PC-9 (cell line): ENCODE results near the gene SHISA7. TPM values are rescaled to one million over a fixed set of nuclear protein-coding genes. Genes with fewer than 3 reads are reported as not detected.

Experiments used
- BruUV-seq: library from RNA; stranded (reverse); fragments of 400-500 nt; replicated peaks from 2 replicates; lab custom pipeline; 2021; lab: Mats Ljungman, UMichigan
- CTCF ChIA-PET: fragments of 300-600 bp; sonication (Branson Sonifier 250); formaldehyde crosslinking; loops from one replicate; lab custom pipeline; 2022; ENCODE audit warnings: antibody characterized with exemption; lab: Charles Lee
- POLR2A ChIA-PET: fragments of 300-600 bp; sonication (Branson Sonifier 250); formaldehyde crosslinking; loops from one replicate; lab custom pipeline; 2022; ENCODE audit warnings: antibody characterized with exemption; ENCODE audit not compliant: unreplicated experiment; lab: Charles Lee
- DNase-seq, 2 experiments: peaks; one replicate each; pipeline versions ENCODE4 v3.0.0 to v3.0.0-alpha.2; 2015 to 2022; ENCODE audit warnings: mixed read lengths in 1 of 2
- H2AFZ ChIP-seq: fragments of 200-600 bp; sonication (generic); 2 replicates; pipeline ENCODE4 v1.8.1; 2017; ENCODE audit warnings: antibody characterized with exemption
- H3F3A ChIP-seq: fragments of 200-600 bp; sonication (generic); 2 replicates; pipeline ENCODE4 v1.8.1; 2017; ENCODE audit warnings: antibody characterized with exemption, mild to moderate bottlenecking, low read depth; ENCODE audit not compliant: insufficient read depth
- H3K27ac ChIP-seq: fragments of 200-600 bp; sonication (generic); 2 replicates; pipeline ENCODE4 v1.6.1; 2016; ENCODE audit warnings: mixed run types
- H3K27me3 ChIP-seq: fragments of 200-600 bp; sonication (generic); 2 replicates; pipeline ENCODE4 v1.6.1; 2016; ENCODE audit warnings: low read depth, mixed run types; ENCODE audit not compliant: insufficient read depth
- H3K36me3 ChIP-seq: fragments of 200-600 bp; sonication (generic); 2 replicates; pipeline ENCODE4 v1.6.1; 2016; ENCODE audit warnings: low read depth, mixed run types
- H3K4me1 ChIP-seq: fragments of 200-600 bp; sonication (generic); replicated peaks from 2 replicates; pipeline ENCODE4 v1.6.1; 2016; ENCODE audit warnings: mixed run types; ENCODE audit not compliant: insufficient read depth
- H3K4me2 ChIP-seq: fragments of 200-600 bp; sonication (generic); 2 replicates; pipeline ENCODE4 v1.6.1; 2017; ENCODE audit warnings: mixed run types
- H3K4me3 ChIP-seq: fragments of 200-600 bp; sonication (generic); 2 replicates; pipeline ENCODE4 v1.6.1; 2016; ENCODE audit warnings: mixed run types
- H3K79me2 ChIP-seq: fragments of 200-600 bp; sonication (generic); 2 replicates; pipeline ENCODE4 v1.6.1; 2017; ENCODE audit warnings: low read depth, mixed run types
- H3K9me2 ChIP-seq: fragments of 200-600 bp; sonication (generic); 2 replicates; pipeline ENCODE4 v1.8.1; 2017; ENCODE audit warnings: mild to moderate bottlenecking; ENCODE audit not compliant: insufficient read depth
- H3K9me3 ChIP-seq: fragments of 200-600 bp; sonication (generic); 2 replicates; pipeline ENCODE4 v1.8.1; 2016; ENCODE audit warnings: low read depth; ENCODE audit not compliant: insufficient read depth
- H4K20me1 ChIP-seq: fragments of 200-600 bp; sonication (generic); 2 replicates; pipeline ENCODE4 v1.8.1; 2017; ENCODE audit not compliant: insufficient read depth
- EZH2 ChIP-seq: fragments of 200-600 bp; sonication (generic); IDR thresholded peaks from 2 replicates; pipeline ENCODE4 v1.8.0; 2017; ENCODE audit warnings: antibody characterized with exemption, low read depth
- intact Hi-C: fragments of 100-400 bp; cut with micrococcal nuclease; formaldehyde crosslinking; loops from one replicate; pipeline ENCODE4 v1.10.0; 2022; ENCODE audit not compliant: unreplicated experiment
- total RNA-seq: library from RNA; stranded (reverse); gene quantifications from 2 replicates; pipeline ENCODE4 v1.2.3, GENCODE V29; 2021
- TF ChIP-seq, protein P1 (sequence below): fragments of 200-600 bp; sonication (generic); conservative IDR thresholded peaks from 2 replicates; pipeline ENCODE4 v1.6.1; 2017; ENCODE audit warnings: mixed run types, antibody characterized with exemption, mild to moderate bottlenecking, moderate library complexity

Gene SHISA7
- total RNA-seq, 1 experiment from 2014 or later: not detected

DNA sequence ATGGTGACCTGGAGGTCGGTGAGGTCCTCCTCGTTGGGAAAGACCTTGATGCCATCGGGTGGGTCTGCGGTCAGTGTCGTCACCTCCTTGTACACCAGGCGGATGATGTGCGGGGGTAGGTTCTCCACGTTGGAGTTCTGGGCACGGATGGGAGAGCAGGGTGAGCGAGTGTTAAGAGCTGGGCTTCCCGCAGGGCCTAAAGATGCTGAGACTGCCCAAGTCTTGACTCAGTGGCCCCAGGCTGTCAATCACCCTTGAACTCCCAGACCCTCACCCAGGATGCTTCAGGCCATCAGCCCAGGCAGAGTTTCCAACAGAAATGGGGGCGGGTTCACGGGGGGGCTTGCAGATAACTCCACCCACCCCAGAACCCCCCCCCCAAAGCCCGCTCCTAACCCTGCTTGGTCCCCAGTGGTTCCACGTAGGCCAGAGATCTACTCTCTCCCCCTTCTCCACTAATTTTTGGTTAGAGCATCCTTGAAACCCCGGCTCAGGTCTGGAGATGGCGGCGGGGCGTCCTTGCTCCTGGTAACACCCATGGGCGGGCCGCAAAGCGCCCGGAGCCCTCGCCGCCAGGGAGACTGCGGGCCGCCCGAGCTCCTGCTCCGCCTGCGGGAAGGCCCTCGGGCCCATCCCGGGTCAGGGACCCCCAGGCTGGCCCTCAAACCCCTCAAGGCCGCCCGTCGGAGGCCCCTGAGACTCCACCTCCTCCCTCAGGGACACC, 36.1 kb downstream of the SHISA7 start:
- H3F3A ChIP-seq: peaks cover 51% of the 10 kb centered on the region
- no peak for TF ChIP-seq EZH2
- TF ChIP-seq, protein P1, sequence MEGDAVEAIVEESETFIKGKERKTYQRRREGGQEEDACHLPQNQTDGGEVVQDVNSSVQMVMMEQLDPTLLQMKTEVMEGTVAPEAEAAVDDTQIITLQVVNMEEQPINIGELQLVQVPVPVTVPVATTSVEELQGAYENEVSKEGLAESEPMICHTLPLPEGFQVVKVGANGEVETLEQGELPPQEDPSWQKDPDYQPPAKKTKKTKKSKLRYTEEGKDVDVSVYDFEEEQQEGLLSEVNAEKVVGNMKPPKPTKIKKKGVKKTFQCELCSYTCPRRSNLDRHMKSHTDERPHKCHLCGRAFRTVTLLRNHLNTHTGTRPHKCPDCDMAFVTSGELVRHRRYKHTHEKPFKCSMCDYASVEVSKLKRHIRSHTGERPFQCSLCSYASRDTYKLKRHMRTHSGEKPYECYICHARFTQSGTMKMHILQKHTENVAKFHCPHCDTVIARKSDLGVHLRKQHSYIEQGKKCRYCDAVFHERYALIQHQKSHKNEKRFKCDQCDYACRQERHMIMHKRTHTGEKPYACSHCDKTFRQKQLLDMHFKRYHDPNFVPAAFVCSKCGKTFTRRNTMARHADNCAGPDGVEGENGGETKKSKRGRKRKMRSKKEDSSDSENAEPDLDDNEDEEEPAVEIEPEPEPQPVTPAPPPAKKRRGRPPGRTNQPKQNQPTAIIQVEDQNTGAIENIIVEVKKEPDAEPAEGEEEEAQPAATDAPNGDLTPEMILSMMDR: no peak
- no TSS peak for BruUV-seq
- H3K79me2 ChIP-seq: peaks cover 51% of the 10 kb centered on the region
- peak overlapping the region; percentile 84 for H3K4me2 ChIP-seq
- POLR2A ChIA-PET: interaction anchor here (0.6 to 1.2 kb wide), 11 partner anchors 22 to 338 kb away, joined by 3 to 42 read pairs (median 7); partner anchors contain the start of genes FIZ1, ISOC2 and PPP6R1
- no peaks in the 10 kb centered on the region for H3K27me3 ChIP-seq
- H3K9me3 ChIP-seq: no peaks in the 10 kb centered on the region
- intact Hi-C loops: loop anchor here (2.0 to 5.0 kb wide), 3 partner anchors 22 to 240 kb away; partner anchors contain the start of genes DNAAF3, KMT5C, RPL28 and TMEM238
- CTCF ChIA-PET: no interaction called here
- peaks cover 21% of the 10 kb centered on the region for H3K4me1 ChIP-seq
- H3K4me3 ChIP-seq: peak overlapping the region; percentile 63
- H4K20me1 ChIP-seq: peaks cover 49% of the 10 kb centered on the region
- peaks cover 34% of the 10 kb centered on the region for H3K36me3 ChIP-seq
- peak overlapping the region; percentile 86 for H3K27ac ChIP-seq
- peak in 1 of 2 experiments; percentile 42 for DNase-seq
- no peaks in the 10 kb centered on the region for H3K9me2 ChIP-seq
- H2AFZ ChIP-seq: peak overlapping the region; percentile 76; the same call in 1 of the 2 replicates

DNA sequence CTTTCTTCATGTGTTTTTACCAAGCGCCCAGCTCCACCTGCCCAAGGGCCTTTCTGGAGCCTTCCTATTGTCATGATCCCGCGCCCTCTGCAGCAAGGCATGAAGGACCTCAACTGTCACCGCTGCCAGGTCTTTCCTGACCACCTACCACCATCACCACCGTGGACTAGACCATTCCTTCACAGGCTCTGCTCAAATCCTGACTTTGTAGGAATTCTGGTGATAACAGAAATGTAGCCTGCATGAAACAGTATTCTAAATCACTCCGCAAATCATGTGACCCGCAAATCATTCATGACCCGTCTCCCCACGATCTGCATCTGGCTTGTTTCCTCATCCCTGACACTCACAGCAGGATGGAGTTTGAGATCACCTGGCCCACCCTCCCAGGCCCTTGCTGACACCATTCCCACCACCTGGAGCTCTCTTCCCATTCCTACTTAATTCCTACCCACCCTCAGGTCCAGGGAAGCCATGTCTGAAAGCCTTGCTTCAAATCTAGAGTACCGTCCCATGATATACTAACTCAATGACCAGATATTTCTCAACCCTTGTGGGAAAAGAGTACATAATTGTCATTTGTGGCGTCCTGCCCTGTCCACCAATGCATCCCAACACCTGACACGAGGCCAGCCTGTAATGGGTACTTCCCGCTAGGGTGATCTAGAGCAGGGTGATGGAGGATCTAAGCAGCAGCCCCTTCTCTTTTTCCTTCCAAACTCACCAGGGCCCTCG, 36.8 kb downstream of the SHISA7 start:
- peak overlapping the region; percentile 84 for H3K4me2 ChIP-seq
- no peaks in the 10 kb centered on the region for H3K9me2 ChIP-seq
- no peak overlapping the region for H3K27ac ChIP-seq
- peaks cover 21% of the 10 kb centered on the region for H3K4me1 ChIP-seq
- peak in 1 of 2 experiments; percentile 34 for DNase-seq
- H2AFZ ChIP-seq: no peak overlapping the region
- peaks cover 57% of the 10 kb centered on the region for H3F3A ChIP-seq
- H3K36me3 ChIP-seq: peaks cover 36% of the 10 kb centered on the region
- intact Hi-C loops: loop anchor here (2.0 to 5.0 kb wide), 3 partner anchors 21 to 239 kb away; partner anchors contain the start of genes DNAAF3, KMT5C, RPL28 and TMEM238
- peak overlapping the region; percentile 63 for H3K4me3 ChIP-seq
- peaks cover 51% of the 10 kb centered on the region for H3K79me2 ChIP-seq
- TSS peak; percentile 52 for BruUV-seq
- no peaks in the 10 kb centered on the region for H3K27me3 ChIP-seq
- no peak for TF ChIP-seq EZH2
- TF ChIP-seq, protein P1: no peak
- POLR2A ChIA-PET: interaction anchor here (0.6 kb wide), 2 partner anchors 8 to 67 kb away, joined by 4 read pairs; partner anchors contain the start of gene KMT5C
- CTCF ChIA-PET: interaction anchor here (0.7 kb wide), 1 partner anchor 105 kb away, joined by 4 read pairs; no protein-coding TSS in a partner anchor
- peaks cover 55% of the 10 kb centered on the region for H4K20me1 ChIP-seq
- H3K9me3 ChIP-seq: no peaks in the 10 kb centered on the region

DNA sequence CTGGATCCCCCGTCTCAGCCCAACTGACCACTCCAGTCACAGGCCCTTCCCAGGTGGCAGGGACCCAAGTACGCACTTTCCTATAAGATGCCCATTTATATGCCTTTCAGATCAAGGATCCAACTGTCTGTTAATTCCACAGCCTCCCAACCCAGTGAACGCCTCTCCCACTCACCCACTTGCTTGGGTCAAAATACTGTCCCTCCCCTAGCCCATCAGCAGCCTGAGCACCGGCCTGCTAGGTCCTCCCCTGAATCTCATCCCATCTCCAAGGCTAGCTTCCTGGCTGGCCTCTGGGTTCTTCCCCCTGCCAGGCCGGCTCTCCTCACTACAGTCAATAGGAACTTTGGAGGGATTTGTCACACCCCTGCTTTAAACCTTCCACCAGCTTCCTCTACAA, 37.5 kb downstream of the SHISA7 start:
- H4K20me1 ChIP-seq: peaks cover 57% of the 10 kb centered on the region
- no peaks in the 10 kb centered on the region for H3K9me3 ChIP-seq
- H3K27ac ChIP-seq: no peak overlapping the region
- intact Hi-C loops: loop anchor here (2.0 to 5.0 kb wide), 3 partner anchors 21 to 238 kb away; partner anchors contain the start of genes DNAAF3, KMT5C, RPL28 and TMEM238
- H3K36me3 ChIP-seq: peaks cover 36% of the 10 kb centered on the region
- peaks cover 21% of the 10 kb centered on the region for H3K4me1 ChIP-seq
- DNase-seq: no peak
- no peaks in the 10 kb centered on the region for H3K27me3 ChIP-seq
- H3K79me2 ChIP-seq: peaks cover 51% of the 10 kb centered on the region
- ChIA-PET CTCF (interaction anchor here (0.7 kb wide), 2 partner anchors 18 to 104 kb away, joined by 4 read pairs; no protein-coding TSS in a partner anchor), POLR2A (interaction anchor here (0.6 to 0.7 kb wide), 3 partner anchors 8 to 258 kb away, joined by 4 to 5 read pairs (median 4); partner anchors contain the start of gene KMT5C)
- H2AFZ ChIP-seq: no peak overlapping the region
- H3F3A ChIP-seq: peaks cover 63% of the 10 kb centered on the region
- no peak for TF ChIP-seq EZH2
- TF ChIP-seq, protein P1: no peak
- BruUV-seq: no TSS peak
- peak overlapping the region; percentile 84 for H3K4me2 ChIP-seq
- H3K9me2 ChIP-seq: no peaks in the 10 kb centered on the region
- peak overlapping the region; percentile 63; the same call in 1 of the 2 replicates for H3K4me3 ChIP-seq
